ENCODE data around the gene GRHL1. TPM values are rescaled to one million over a fixed set of nuclear protein-coding genes. Genes with fewer than 3 reads are reported as not detected.
"Not testable (repeated sequence)": the region's sequence is repeated elsewhere in the genome, so short reads cannot be mapped to it uniquely, and the experiment has no call there.

The GRHL1 gene
- polyA plus RNA-seq, 1 experiment: 1.7 TPM

GRCh38 chr2:10028407-10028987 is 77.0 kb downstream of the GRHL1 start:
- CTCF ChIA-PET: interaction anchor here (1.0 to 1.5 kb wide), 2 partner anchors 19 to 216 kb away, joined by 3 to 4 read pairs; no protein-coding TSS in a partner anchor
- no peak for TF ChIP-seq CTCF (IDR thresholded peaks at IDR 0.05; ENCODE audit: insufficient read depth, low read depth, low read length)
- Histone ChIP-seq H3K27me3 (ENCODE audit: control insufficient read depth, insufficient read depth, low read length) (no peaks in the 10 kb centered on the region), H3K4me3 (ENCODE audit: low read depth, low read length) (no peak overlapping the region), H3K36me3 (ENCODE audit: control insufficient read depth, insufficient read depth, low read length) (no peaks in the 10 kb centered on the region)
- DNase-seq (ENCODE audit: low read depth): no peak
- POLR2A ChIA-PET: no interaction called here

- H3K27me3 ChIP-seq (ENCODE audit: control insufficient read depth, insufficient read depth, low read length): no peaks in the 10 kb centered on the region
- H3K36me3 ChIP-seq (ENCODE audit: control insufficient read depth, insufficient read depth, low read length): no peaks in the 10 kb centered on the region
- CTCF ChIA-PET: interaction anchor here (0.6 to 1.5 kb wide), 3 partner anchors 10 to 215 kb away, joined by 3 to 4 read pairs (median 3); no protein-coding TSS in a partner anchor
- no peak for DNase-seq (ENCODE audit: low read depth)
- no peak overlapping the region for H3K4me3 ChIP-seq (ENCODE audit: low read depth, low read length)
- POLR2A ChIA-PET: no interaction called here
- no peak for TF ChIP-seq CTCF (IDR thresholded peaks at IDR 0.05; ENCODE audit: insufficient read depth, low read depth, low read length)
Measured at GRCh38 chr2:10028988-10029874, 77.7 kb downstream of the GRHL1 start.

- CTCF ChIA-PET: interaction anchor here (0.6 to 0.9 kb wide), 2 partner anchors 11 to 216 kb away, joined by 3 read pairs; no protein-coding TSS in a partner anchor
- no peak for DNase-seq (ENCODE audit: low read depth)
- Histone ChIP-seq H3K27me3 (ENCODE audit: control insufficient read depth, insufficient read depth, low read length) (no peaks in the 10 kb centered on the region), H3K36me3 (ENCODE audit: control insufficient read depth, insufficient read depth, low read length) (no peaks in the 10 kb centered on the region), H3K4me3 (ENCODE audit: low read depth, low read length) (no peak overlapping the region)
- POLR2A ChIA-PET: no interaction called here
- TF ChIP-seq CTCF (IDR thresholded peaks at IDR 0.05; ENCODE audit: insufficient read depth, low read depth, low read length): no peak
Measured at GRCh38 chr2:10029875-10030223, 78.4 kb downstream of the GRHL1 start.

GRCh38 chr2:10030311-10030736 is 78.8 kb downstream of the GRHL1 start:
- Histone ChIP-seq H3K36me3 (ENCODE audit: control insufficient read depth, insufficient read depth, low read length) (no peaks in the 10 kb centered on the region), H3K4me3 (ENCODE audit: low read depth, low read length) (no peak overlapping the region), H3K27me3 (ENCODE audit: control insufficient read depth, insufficient read depth, low read length) (no peaks in the 10 kb centered on the region)
- no peak for TF ChIP-seq CTCF (IDR thresholded peaks at IDR 0.05; ENCODE audit: insufficient read depth, low read depth, low read length)
- no peak for DNase-seq (ENCODE audit: low read depth)
- POLR2A ChIA-PET: no interaction called here
- CTCF ChIA-PET: no interaction called here

GRCh38 chr2:10030798-10031197 is 79.3 kb downstream of the GRHL1 start:
- DNase-seq (ENCODE audit: low read depth): not testable (repeated sequence)

More at GRCh38 chr2:10030798-10031197, 79.3 kb downstream of the GRHL1 start:
- H3K36me3 ChIP-seq (ENCODE audit: control insufficient read depth, insufficient read depth, low read length); POLR2A ChIA-PET; H3K27me3 ChIP-seq (ENCODE audit: control insufficient read depth, insufficient read depth, low read length); CTCF ChIA-PET; H3K4me3 ChIP-seq (ENCODE audit: low read depth, low read length): not testable (repeated sequence)

All from BJ (cell line).